Stimulated activated CD4-positive, alpha-beta T cell treated with anti-CD3 and anti-CD28 coated beads, Interleukin-1b, Interleukin-23, amount 100 ng/mL, for 4 hours (primary cell): Measurements from ENCODE around the gene MCF2.

Experiments used
- DNase-seq, 2 donors: peaks; one replicate each; pipeline ENCODE4 v3.0.0-alpha.2; 2020; ENCODE audit warnings: low read depth in 2 of 2

MCF2 gene

GRCh38 chrX:139585613-139586012 is 122.4 kb downstream of the MCF2 start:
- DNase-seq = no peak

DNA sequence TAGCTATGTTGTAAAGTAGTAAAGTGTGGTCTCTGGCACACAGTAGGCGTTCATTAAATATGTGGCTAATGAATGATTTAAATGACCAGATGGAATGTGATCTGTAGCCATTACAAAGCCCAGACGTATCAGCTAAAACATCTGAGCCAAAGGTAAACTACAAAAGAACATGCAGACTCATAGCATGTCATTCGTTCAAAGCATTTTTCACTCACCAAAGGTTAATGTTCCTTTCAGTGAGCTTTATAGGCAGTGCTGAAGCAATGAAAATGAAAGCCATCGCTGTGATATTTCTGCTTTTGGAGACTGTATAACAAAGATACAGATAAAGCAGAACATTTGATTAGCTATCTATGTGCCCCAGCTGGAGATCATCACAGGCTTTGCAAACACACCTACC is 126.9 kb downstream of the MCF2 start:
- DNase-seq = no peak

DNA sequence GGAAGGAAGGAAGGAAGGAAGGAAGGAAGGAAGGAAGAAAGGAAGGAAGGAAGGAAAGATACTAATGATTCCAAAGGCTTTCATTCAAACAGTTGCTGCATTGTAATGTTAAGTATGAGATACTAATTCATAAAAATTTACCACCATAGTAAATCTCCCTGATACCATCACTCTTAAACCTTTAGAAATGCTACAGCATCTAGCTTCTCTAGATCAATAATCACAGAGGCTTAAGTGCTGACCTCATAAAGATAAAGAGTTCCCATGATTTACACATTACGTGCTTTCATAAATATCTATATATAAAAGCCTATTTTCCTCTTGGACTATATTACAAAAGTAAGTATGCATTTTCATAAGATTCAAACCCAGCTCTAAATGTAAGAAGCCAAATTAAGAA is 141.0 kb downstream of the MCF2 start:
- DNase-seq = no peak

DNA sequence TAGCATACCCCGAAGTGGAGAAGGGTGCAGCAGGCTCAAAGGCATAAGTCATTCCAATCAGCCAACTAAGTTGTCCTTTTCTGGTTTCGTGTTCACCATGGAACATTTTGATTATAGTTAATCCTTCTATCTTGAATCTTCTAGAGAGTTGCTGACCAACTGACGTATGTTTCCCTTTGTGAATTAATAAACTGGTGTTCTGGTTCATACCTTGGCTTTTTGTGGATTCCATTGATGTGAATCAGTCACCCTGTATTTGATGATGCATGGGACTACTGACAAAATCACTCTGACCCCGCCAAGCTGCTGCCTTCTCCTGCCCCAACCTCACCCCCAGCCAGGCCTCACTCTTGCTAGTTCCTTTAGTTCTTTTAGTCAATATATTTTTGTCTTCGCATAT is 144.7 kb downstream of the MCF2 start:
- DNase-seq = no peak

DNA sequence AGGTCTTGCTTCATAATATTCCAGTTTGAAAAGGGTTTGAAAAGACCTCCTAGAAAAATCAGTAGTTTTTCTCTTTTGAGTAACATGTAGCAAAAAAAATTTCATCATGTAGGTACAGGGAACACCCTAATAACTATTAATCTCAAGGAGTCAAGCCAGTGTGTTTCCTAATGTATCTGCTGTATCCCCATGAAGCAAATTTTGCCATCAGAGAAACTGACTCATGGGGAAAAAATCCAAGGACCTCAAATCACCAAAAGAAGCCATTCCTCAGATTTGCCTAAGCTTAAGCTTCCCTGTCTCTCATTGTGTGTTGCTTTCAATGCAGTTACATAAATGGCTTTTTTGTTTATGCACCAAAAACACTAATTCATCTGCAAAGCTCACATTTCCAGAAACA is 147.7 kb downstream of the MCF2 start:
- DNase-seq = no peak

- no peak for DNase-seq
These were observed 148.5 kb downstream of the MCF2 start for GRCh38 chrX:139559383-139560042.

- DNase-seq = no peak
These were observed 152.8 kb downstream of the MCF2 start for GRCh38 chrX:139554991-139555675.

- no peak for DNase-seq
These were observed 153.6 kb downstream of the MCF2 start for GRCh38 chrX:139554376-139554775.

GRCh38 chrX:139544591-139544990 is 163.4 kb downstream of the MCF2 start:
- no peak for DNase-seq

DNA sequence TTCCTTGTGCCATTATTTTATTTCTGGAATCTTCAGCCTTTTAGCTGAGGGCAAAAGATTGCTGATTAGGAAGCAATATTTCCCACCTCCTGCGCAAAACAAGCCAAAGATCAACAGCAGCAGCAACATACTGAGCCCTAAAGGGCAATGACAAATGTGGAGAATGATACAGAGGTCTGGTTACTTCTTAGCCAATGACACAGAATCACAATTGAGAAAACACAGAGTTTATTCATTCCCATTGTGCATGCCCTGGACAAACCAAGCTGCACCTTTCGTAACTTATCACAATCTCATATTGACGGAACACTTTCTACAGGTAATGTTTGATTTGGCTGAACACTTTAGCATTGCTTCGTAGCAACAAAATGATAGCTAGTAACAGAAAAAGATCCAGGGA is 164.0 kb downstream of the MCF2 start:
- DNase-seq = no peak

DNA sequence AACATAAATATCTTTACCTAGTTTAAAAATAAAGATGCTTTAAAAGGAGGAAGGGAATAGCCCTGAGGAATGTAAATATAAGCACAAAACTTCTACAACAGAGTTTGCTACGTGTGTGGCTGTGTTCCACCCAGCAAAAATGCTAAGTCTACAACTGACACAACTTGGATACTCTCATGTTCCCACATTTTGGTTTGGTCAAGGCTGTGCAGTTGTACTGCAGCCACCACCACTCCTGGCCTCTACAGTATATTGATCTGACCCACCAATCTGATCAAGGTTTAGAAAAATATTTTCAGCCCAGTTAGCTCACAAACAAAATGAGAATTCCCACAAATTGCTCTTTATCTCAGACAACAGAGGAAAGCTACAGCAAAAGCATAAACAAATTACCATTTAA is 165.3 kb downstream of the MCF2 start:
- DNase-seq = no peak

GRCh38 chrX:139538907-139539790 is 168.8 kb downstream of the MCF2 start:
- no peak for DNase-seq

DNA sequence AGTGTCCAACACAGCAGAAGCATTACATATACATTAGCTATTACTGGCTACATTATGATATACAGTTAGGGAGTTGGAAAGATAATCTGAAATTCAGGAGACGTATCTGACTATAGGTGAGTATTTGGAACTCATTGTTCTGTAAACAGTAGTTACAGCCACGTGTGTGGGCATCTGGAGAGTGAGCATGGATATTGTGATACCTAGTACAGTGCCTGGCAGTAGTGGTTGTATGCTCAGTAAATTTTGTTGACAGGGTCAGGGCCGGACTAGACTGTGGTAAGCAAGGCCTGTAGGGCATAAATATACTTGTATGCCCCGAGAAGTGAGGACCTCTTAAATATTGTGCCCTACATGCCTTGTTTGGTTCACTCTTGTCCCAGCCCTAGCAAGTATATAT is 174.5 kb downstream of the MCF2 start:
- no peak for DNase-seq

- DNase-seq = no peak
These were observed 175.1 kb downstream of the MCF2 start for GRCh38 chrX:139532834-139533233.
